ENCODE measurements around the gene UGT1A9. TPM values are rescaled to one million over a fixed set of nuclear protein-coding genes. Genes with fewer than 3 reads are reported as not detected.

Gene UGT1A9
- total RNA-seq, 1 donor from 2014 or later: 0.10 TPM

GRCh38 chr2:233680361-233681045 is 8.8 kb downstream of the UGT1A9 start:
- peaks cover 5% of the 10 kb centered on the region for H3K4me1 Mint-ChIP-seq (ENCODE audit: low read depth)
- H3K9me3 Mint-ChIP-seq (ENCODE audit: low read depth): peaks cover 6% of the 10 kb centered on the region
- TF ChIP-seq, protein P1, sequence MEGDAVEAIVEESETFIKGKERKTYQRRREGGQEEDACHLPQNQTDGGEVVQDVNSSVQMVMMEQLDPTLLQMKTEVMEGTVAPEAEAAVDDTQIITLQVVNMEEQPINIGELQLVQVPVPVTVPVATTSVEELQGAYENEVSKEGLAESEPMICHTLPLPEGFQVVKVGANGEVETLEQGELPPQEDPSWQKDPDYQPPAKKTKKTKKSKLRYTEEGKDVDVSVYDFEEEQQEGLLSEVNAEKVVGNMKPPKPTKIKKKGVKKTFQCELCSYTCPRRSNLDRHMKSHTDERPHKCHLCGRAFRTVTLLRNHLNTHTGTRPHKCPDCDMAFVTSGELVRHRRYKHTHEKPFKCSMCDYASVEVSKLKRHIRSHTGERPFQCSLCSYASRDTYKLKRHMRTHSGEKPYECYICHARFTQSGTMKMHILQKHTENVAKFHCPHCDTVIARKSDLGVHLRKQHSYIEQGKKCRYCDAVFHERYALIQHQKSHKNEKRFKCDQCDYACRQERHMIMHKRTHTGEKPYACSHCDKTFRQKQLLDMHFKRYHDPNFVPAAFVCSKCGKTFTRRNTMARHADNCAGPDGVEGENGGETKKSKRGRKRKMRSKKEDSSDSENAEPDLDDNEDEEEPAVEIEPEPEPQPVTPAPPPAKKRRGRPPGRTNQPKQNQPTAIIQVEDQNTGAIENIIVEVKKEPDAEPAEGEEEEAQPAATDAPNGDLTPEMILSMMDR (IDR thresholded peaks at IDR 0.05): no peak
- no peak overlapping the region for H3K27ac Mint-ChIP-seq (ENCODE audit: unreplicated experiment)
- H3K36me3 Mint-ChIP-seq (ENCODE audit: low read depth): no peaks in the 10 kb centered on the region
- no peaks in the 10 kb centered on the region for H3K27me3 Mint-ChIP-seq (ENCODE audit: low read depth)
- no peak for DNase-seq (ENCODE audit: low spot score)
- H3K4me3 Mint-ChIP-seq (ENCODE audit: unreplicated experiment): no peak overlapping the region

GRCh38 chr2:233681521-233682099 is 9.9 kb downstream of the UGT1A9 start, which contains the start of gene UGT1A7:
TSS of gene UGT1A7 (plus strand) at chr2:233681901. CDS start at chr2:233681938, 37 bp downstream.
- Mint-ChIP-seq H3K27ac (ENCODE audit: unreplicated experiment) (no peak within 1 kb of the TSS), H3K36me3 (ENCODE audit: low read depth) (peaks cover 1% of the 10 kb centered on the region)

DNA sequence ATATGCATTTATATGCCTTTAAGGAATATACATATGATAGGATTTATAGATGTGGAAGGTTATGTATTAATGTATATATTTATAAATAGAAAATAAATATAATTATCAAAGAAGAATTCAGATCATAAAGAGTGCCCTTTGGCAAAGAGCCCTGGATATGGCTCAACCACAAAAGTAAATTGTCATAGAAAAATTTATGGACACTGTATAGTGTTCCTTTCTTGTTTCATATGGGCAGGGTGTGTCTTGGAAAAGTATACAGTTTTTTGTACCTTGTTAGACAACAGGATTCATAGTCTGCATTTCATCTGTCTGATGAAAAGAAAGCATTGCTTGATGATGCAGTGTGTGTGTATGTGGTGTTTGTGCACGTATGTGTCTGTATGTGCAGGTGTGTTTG is 12.9 kb downstream of the UGT1A9 start:
- Mint-ChIP-seq H3K9me3 (ENCODE audit: low read depth) (no peaks in the 10 kb centered on the region), H3K27ac (ENCODE audit: unreplicated experiment) (no peak overlapping the region), H3K4me1 (ENCODE audit: low read depth) (no peaks in the 10 kb centered on the region)

More at GRCh38 chr2:233681521-233682099, 9.9 kb downstream of the UGT1A9 start, which contains the start of gene UGT1A7:
- Mint-ChIP-seq H3K9me3 (ENCODE audit: low read depth) (peaks cover 2% of the 10 kb centered on the region), H3K27me3 (ENCODE audit: low read depth) (no peaks in the 10 kb centered on the region), H3K4me1 (ENCODE audit: low read depth) (no peaks in the 10 kb centered on the region), H3K4me3 (ENCODE audit: unreplicated experiment) (no peak within 1 kb of the TSS)
- TF ChIP-seq, protein P1 (IDR thresholded peaks at IDR 0.05): no peak
- DNase-seq (ENCODE audit: low spot score): no peak

DNA sequence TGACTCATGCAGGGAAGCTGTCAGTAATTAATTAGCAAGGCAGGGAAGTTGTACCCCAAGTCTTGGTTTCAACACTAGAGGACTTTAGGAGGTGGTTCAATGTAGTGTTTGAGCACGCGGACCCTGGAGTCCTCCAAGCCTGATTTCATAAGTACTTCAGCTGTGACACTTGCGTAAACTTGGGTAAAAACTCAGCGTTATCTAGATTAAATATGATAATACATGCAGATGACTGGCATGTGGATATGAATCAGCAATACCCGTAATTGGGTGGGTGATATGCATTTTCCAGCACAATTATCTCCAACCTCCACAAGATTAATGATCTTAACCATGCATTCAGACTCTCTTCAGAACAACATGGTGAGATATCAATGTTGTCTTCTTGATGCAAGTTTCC is 15.2 kb downstream of the UGT1A9 start:
- H3K4me3 Mint-ChIP-seq (ENCODE audit: unreplicated experiment): no peak overlapping the region
- TF ChIP-seq, protein P1 (IDR thresholded peaks at IDR 0.05): no peak
- no peaks in the 10 kb centered on the region for H3K4me1 Mint-ChIP-seq (ENCODE audit: low read depth)
- H3K27ac Mint-ChIP-seq (ENCODE audit: unreplicated experiment): no peak overlapping the region
- no peaks in the 10 kb centered on the region for H3K9me3 Mint-ChIP-seq (ENCODE audit: low read depth)
- DNase-seq (ENCODE audit: low spot score): no peak
- peaks cover 2% of the 10 kb centered on the region for H3K36me3 Mint-ChIP-seq (ENCODE audit: low read depth)
- H3K27me3 Mint-ChIP-seq (ENCODE audit: low read depth): no peaks in the 10 kb centered on the region

More for the DNA sequence above, 12.9 kb downstream of the UGT1A9 start:
- H3K4me3 Mint-ChIP-seq (ENCODE audit: unreplicated experiment): no peak overlapping the region
- no peaks in the 10 kb centered on the region for H3K27me3 Mint-ChIP-seq (ENCODE audit: low read depth)
- TF ChIP-seq, protein P1 (IDR thresholded peaks at IDR 0.05): no peak
- peaks cover 2% of the 10 kb centered on the region for H3K36me3 Mint-ChIP-seq (ENCODE audit: low read depth)
- DNase-seq (ENCODE audit: low spot score): no peak

DNA sequence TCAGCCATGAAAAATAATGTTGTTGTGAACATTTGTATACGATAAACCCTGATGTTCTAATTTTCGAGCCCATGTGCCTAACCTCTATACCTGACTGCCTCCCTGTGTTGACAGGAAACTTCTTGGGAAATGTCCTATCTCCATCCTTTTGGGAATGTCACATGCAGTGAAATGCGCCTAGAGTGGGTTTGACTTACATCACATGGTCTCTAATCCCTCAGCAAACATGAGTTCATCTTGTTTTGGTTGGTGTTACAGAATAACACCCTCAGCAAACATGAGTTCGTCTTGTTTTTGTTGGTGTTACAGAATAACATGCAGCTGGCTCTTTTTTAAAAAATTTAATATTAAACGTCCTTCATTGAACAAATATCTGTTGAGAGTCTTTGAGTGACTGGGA is 16.6 kb downstream of the UGT1A9 start:
- DNase-seq (ENCODE audit: low spot score): no peak
- H3K27ac Mint-ChIP-seq (ENCODE audit: unreplicated experiment): no peak overlapping the region
- no peaks in the 10 kb centered on the region for H3K27me3 Mint-ChIP-seq (ENCODE audit: low read depth)
- TF ChIP-seq, protein P1 (IDR thresholded peaks at IDR 0.05): no peak
- no peaks in the 10 kb centered on the region for H3K9me3 Mint-ChIP-seq (ENCODE audit: low read depth)
- peaks cover 2% of the 10 kb centered on the region for H3K36me3 Mint-ChIP-seq (ENCODE audit: low read depth)
- H3K4me1 Mint-ChIP-seq (ENCODE audit: low read depth): no peaks in the 10 kb centered on the region
- H3K4me3 Mint-ChIP-seq (ENCODE audit: unreplicated experiment): no peak overlapping the region
